Small intestine (tissue), 7 donors: ENCODE results near the gene MTSS2. TPM values are rescaled to one million over a fixed set of nuclear protein-coding genes. Genes with fewer than 3 reads are reported as not detected.

ENCODE experiments used
- DNase-seq, 2 donors: peaks; one replicate each; pipeline versions ENCODE4 v3.0.0 to v3.0.0-alpha.2; 2013
- FAIRE-seq: peaks from 2 replicates; lab custom pipeline; 2012; peaks lifted over from hg19 to GRCh38; lab: Jason Lieb, UNC
- H3K27ac ChIP-seq, 3 donors: one replicate each; pipeline ENCODE4 v1.5.1; 2013; ENCODE audit warnings: low read length in 2 of 3, mild to moderate bottlenecking in 2 of 3, control low read depth in 1 of 3, inconsistent platforms in 1 of 3, low read depth in 1 of 3, moderate library complexity in 1 of 3
- H3K27me3 ChIP-seq, 3 donors: one replicate each; pipeline ENCODE4 v1.6.1; 2013; ENCODE audit warnings: low read length in 3 of 3, inconsistent platforms in 1 of 3; ENCODE audit not compliant: control insufficient read depth in 3 of 3, insufficient read depth in 3 of 3
- H3K36me3 ChIP-seq, 3 donors: one replicate each; pipeline ENCODE4 v1.6.1; 2013; ENCODE audit warnings: low read length in 3 of 3, inconsistent platforms in 1 of 3, low read depth in 1 of 3, mild to moderate bottlenecking in 1 of 3, moderate library complexity in 1 of 3; ENCODE audit not compliant: control insufficient read depth in 3 of 3, insufficient read depth in 2 of 3
- H3K4me1 ChIP-seq, 3 donors: one replicate each; pipeline ENCODE4 v1.6.1; 2013; ENCODE audit warnings: low read length in 2 of 3, inconsistent platforms in 1 of 3, low read depth in 1 of 3, mild to moderate bottlenecking in 1 of 3, moderate library complexity in 1 of 3; ENCODE audit not compliant: control insufficient read depth in 3 of 3, insufficient read depth in 2 of 3
- H3K4me3 ChIP-seq, 3 donors: one replicate each; pipeline ENCODE4 v1.5.1; 2013; ENCODE audit warnings: low read length in 3 of 3, control low read depth in 1 of 3, inconsistent platforms in 1 of 3, low read depth in 1 of 3, mild to moderate bottlenecking in 1 of 3, moderate library complexity in 1 of 3
- H3K9me3 ChIP-seq, 2 donors: one replicate each; pipeline ENCODE4 v1.6.1; 2013; ENCODE audit warnings: low read depth in 1 of 2, low read length in 1 of 2; ENCODE audit not compliant: control insufficient read depth in 2 of 2, insufficient read depth in 1 of 2
- WGBS, 3 donors: extraction: QIAGEN DNeasy Blood & Tissue Kit; methylation state at CpG; one replicate each; pipeline ENCODE4 v1.1.7; 2013; 5-methylcytosine and 5-hydroxymethylcytosine counted together
- polyA plus RNA-seq, 4 donors: library from polyadenylated mRNA; stranded (reverse) in 3 of 4; unstranded in 1 of 4; fragments of 200-250 nt in 3 of 4; fragments of 120-200 nt in 1 of 4; gene quantifications; one replicate each; pipeline versions ENCODE4 v1.2.1 to v1.2.3, GENCODE V29; 2013
- donor health status: healthy with polysubstance abuse.
- donor health status: control.
- donor health status: control.
- donor health status: Bipolar disorder and iron deficiency.
- donor health status: healthy.

The MTSS2 gene
- polyA plus RNA-seq, 4 donors = 2.9 to 15.2 (median 11.0) TPM

GRCh38 chr16:70642633-70643032 is 43.2 kb downstream of the MTSS2 start:
- no peak overlapping the region for H3K4me3 ChIP-seq
- DNase-seq (no peak), FAIRE-seq (no peak)
- H3K27me3 ChIP-seq = no peaks in the 10 kb centered on the region
- H3K36me3 ChIP-seq = peaks cover 0 to 15% (median 0%) of the 10 kb centered on the region in 3 donors
- 71 to 94% (median 90%) methylated on average over 1 of the region's 1 CpG for WGBS, 3 donors
- H3K4me1 ChIP-seq = no peaks in the 10 kb centered on the region
- H3K27ac ChIP-seq = no peak overlapping the region
- H3K9me3 ChIP-seq = no peaks in the 10 kb centered on the region

- Histone ChIP-seq H3K36me3 (peaks cover 0 to 3% (median 0%) of the 10 kb centered on the region in 3 donors), H3K9me3 (no peaks in the 10 kb centered on the region), H3K4me1 (no peaks in the 10 kb centered on the region), H3K4me3 (no peak overlapping the region), H3K27me3 (no peaks in the 10 kb centered on the region), H3K27ac (peak overlapping the region in 1 of 3 donors; percentile 29)
- FAIRE-seq (no peak), DNase-seq (no peak)
- 62 to 72% (median 66%) methylated on average over 18 of the region's 18 CpGs for WGBS, 3 donors
Observed at GRCh38 chr16:70638814-70639792, 46.8 kb downstream of the MTSS2 start.

Other genes starting within 250 kb of the MTSS2 start
- 10 to 100 TPM in 1 of 4 donors, 1 to 10 TPM in 3; 5.6 to 16.3 (median 8.4) TPM for gene ST3GAL2, start 247.0 kb downstream of the MTSS2 start, polyA plus RNA-seq
- 10 to 100 TPM; 19.6 to 43.5 (median 24.4) TPM for gene FCSK, start 231.5 kb downstream of the MTSS2 start, polyA plus RNA-seq
- gene COG4, start 162.5 kb downstream of the MTSS2 start, polyA plus RNA-seq = 10 to 100 TPM; 48.1 to 93.5 (median 54.3) TPM
- gene SF3B3, start 162.2 kb downstream of the MTSS2 start, polyA plus RNA-seq = 100 to 1,000 TPM in 1 of 4 donors, 10 to 100 TPM in 3; 33.3 to 203 (median 69.3) TPM
- gene IL34, start 39.5 kb downstream of the MTSS2 start, polyA plus RNA-seq = 10 to 100 TPM in 1 of 4 donors, 1 to 10 TPM in 2, not detected in 1; 1.5 to 25.2 (median 6.5) TPM
- 10 to 100 TPM; 26.6 to 38.7 (median 32.0) TPM for gene VAC14, start 115.1 kb upstream of the MTSS2 start, polyA plus RNA-seq